SK-N-SH (cell line): ENCODE measurements around the gene NOD2. TPM values are rescaled to one million over a fixed set of nuclear protein-coding genes. Genes with fewer than 3 reads are reported as not detected.

Source experiments
- CTCF ChIA-PET: fragments of 300-600, 350-600 bp; formaldehyde crosslinking; extraction: SDS; loops from one replicate; lab custom pipeline; 2021; lab: Yijun Ruan, JAX
- POLR2A ChIA-PET: fragments of 350-600 bp; sonication (Branson Sonifier 250); formaldehyde crosslinking; extraction: SDS; loops from one replicate; lab custom pipeline; 2020; ENCODE audit warnings: antibody characterized with exemption, inconsistent platforms; lab: Yijun Ruan, JAX
- DNase-seq: peaks from one replicate; pipeline ENCODE4 v3.0.0; 2012
- H2AFZ ChIP-seq: fragments of 200-600 bp; sonication (generic); 2 replicates; pipeline ENCODE4 v1.8.1; 2016; ENCODE audit warnings: antibody characterized with exemption, mild to moderate bottlenecking, low read depth
- H3F3A ChIP-seq: fragments of 200-600 bp; sonication (generic); replicated peaks from 2 replicates; pipeline ENCODE3; 2016; ENCODE audit warnings: antibody characterized with exemption, mild to moderate bottlenecking; ENCODE audit not compliant: insufficient read depth
- H3K27ac ChIP-seq, 2 experiments: fragments of 200-500 bp in 1 of 2; fragments of 200-600 bp in 1 of 2; sonication (Bioruptor generic) in 1 of 2; sonication (generic), shearing (Covaris generic) in 1 of 2; 2 replicates each; pipeline versions ENCODE4 v1.5.1 to v1.6.1; 2014 to 2016; ENCODE audit warnings: low read depth in 2 of 2, inconsistent platforms in 1 of 2, low read length in 1 of 2, mild to moderate bottlenecking in 1 of 2, mixed read lengths in 1 of 2
- H3K27me3 ChIP-seq: fragments of 200-600 bp; sonication (generic), shearing (Covaris generic); 2 replicates; pipeline ENCODE4 v1.6.1; 2016; ENCODE audit warnings: mixed run types; ENCODE audit not compliant: insufficient read depth
- H3K36me3 ChIP-seq, 2 experiments: fragments of 200-500 bp in 1 of 2; fragments of 200-600 bp in 1 of 2; sonication (Bioruptor generic) in 1 of 2; sonication (generic) in 1 of 2; replicated peaks in 1 of 2; 2 replicates each; pipeline versions ENCODE3 to v1.5.1; 2014 to 2016; ENCODE audit warnings: low read length in 1 of 2, mild to moderate bottlenecking in 1 of 2; ENCODE audit not compliant: insufficient read depth in 2 of 2, control insufficient read depth in 1 of 2
- H3K4me1 ChIP-seq, 2 experiments: fragments of 200-500 bp in 1 of 2; fragments of 200-600 bp in 1 of 2; sonication (Bioruptor generic) in 1 of 2; sonication (generic), shearing (Covaris generic) in 1 of 2; 2 replicates each; pipeline versions ENCODE4 v1.5.1 to v1.6.1; 2014 to 2016; ENCODE audit warnings: low read depth in 1 of 2, low read length in 1 of 2, mixed run types in 1 of 2; ENCODE audit not compliant: insufficient read depth in 2 of 2, control insufficient read depth in 1 of 2
- H3K4me2 ChIP-seq: fragments of 200-600 bp; sonication (generic), shearing (Covaris generic); 2 replicates; pipeline ENCODE4 v1.6.1; 2017; ENCODE audit warnings: mixed run types
- H3K4me3 ChIP-seq, 2 experiments: fragments of 200-500 bp in 1 of 2; fragments of 200-600 bp in 1 of 2; sonication (Bioruptor generic) in 1 of 2; sonication (generic), shearing (Covaris generic) in 1 of 2; 2 replicates each; pipeline versions ENCODE4 v1.5.1 to v1.8.1; 2014 to 2016; ENCODE audit warnings: low read depth in 2 of 2, inconsistent platforms in 1 of 2, low read length in 1 of 2, mild to moderate bottlenecking in 1 of 2, mixed read lengths in 1 of 2, moderate library complexity in 1 of 2
- H3K79me2 ChIP-seq: fragments of 200-600 bp; sonication (generic); 2 replicates; pipeline ENCODE4 v1.8.1; 2017; ENCODE audit warnings: mild to moderate bottlenecking; ENCODE audit not compliant: insufficient read depth
- H3K9ac ChIP-seq: fragments of 200-600 bp; sonication (generic); 2 replicates; pipeline ENCODE4 v1.6.1; 2017; ENCODE audit warnings: mixed run types
- H3K9me2 ChIP-seq: fragments of 200-600 bp; sonication (generic); 2 replicates; pipeline ENCODE4 v1.6.1; 2017; ENCODE audit warnings: mixed run types
- H3K9me3 ChIP-seq: fragments of 200-600 bp; sonication (generic); 2 replicates; pipeline ENCODE4 v1.6.1; 2017; ENCODE audit warnings: mixed run types, mild to moderate bottlenecking, moderate library complexity
- H4K20me1 ChIP-seq: fragments of 200-600 bp; sonication (generic); 2 replicates; pipeline ENCODE4 v1.6.1; 2017; ENCODE audit warnings: mild to moderate bottlenecking, mixed run types; ENCODE audit not compliant: insufficient read depth
- CHD2 ChIP-seq: fragments of 150-350 bp; IDR thresholded peaks from 2 replicates; pipeline ENCODE4 v1.6.1; 2018; ENCODE audit warnings: low read length; ENCODE audit not compliant: partially characterized antibody
- ELF1 ChIP-seq: IDR thresholded peaks from 2 replicates; pipeline ENCODE4 v1.4.0; 2012
- FOXM1 ChIP-seq: IDR thresholded peaks from 2 replicates; pipeline ENCODE4 v1.4.0; 2012; ENCODE audit warnings: low read depth, mild to moderate bottlenecking
- GATA2 ChIP-seq: sonication (generic); formaldehyde crosslinking; IDR thresholded peaks from 2 replicates; pipeline ENCODE4 v1.5.0; 2020; ENCODE audit warnings: mild to moderate bottlenecking, missing genetic modification reagents
- JUND ChIP-seq: IDR thresholded peaks from 2 replicates; pipeline ENCODE4 v1.4.0; 2012
- MAX ChIP-seq: IDR thresholded peaks from 2 replicates; pipeline ENCODE4 v1.4.0; 2012; ENCODE audit warnings: low read depth
- MEF2A ChIP-seq: IDR thresholded peaks from 2 replicates; pipeline ENCODE4 v1.4.0; 2012; ENCODE audit warnings: low read depth, borderline replicate concordance
- NFIC ChIP-seq: IDR thresholded peaks from 2 replicates; pipeline ENCODE4 v1.4.0; 2012; ENCODE audit warnings: borderline replicate concordance
- NRF1 ChIP-seq: IDR thresholded peaks from 2 replicates; pipeline ENCODE4 v1.6.1; 2012; ENCODE audit warnings: low read depth, mild to moderate bottlenecking, low read length
- POLR2AphosphoS5 ChIP-seq: IDR thresholded peaks from 2 replicates; pipeline ENCODE4 v1.6.1; 2012; ENCODE audit warnings: low read depth, low read length
- RCOR1 ChIP-seq: fragments of 150-350 bp; IDR thresholded peaks from 2 replicates; pipeline ENCODE4 v1.6.1; 2017; ENCODE audit warnings: antibody characterized with exemption, low read length
- REST ChIP-seq: IDR thresholded peaks from 2 replicates; pipeline ENCODE4 v1.6.1; 2012; ENCODE audit warnings: mild to moderate bottlenecking, low read depth, low read length, moderate library complexity
- RXRA ChIP-seq: IDR thresholded peaks from 2 replicates; pipeline ENCODE4 v1.4.0; 2012; ENCODE audit warnings: low read depth, mild to moderate bottlenecking, borderline replicate concordance
- SIN3A ChIP-seq: IDR thresholded peaks from 2 replicates; pipeline ENCODE4 v1.6.1; 2012; ENCODE audit warnings: low read depth, mild to moderate bottlenecking, low read length, moderate library complexity, borderline replicate concordance
- TEAD4 ChIP-seq: IDR thresholded peaks from 2 replicates; pipeline ENCODE4 v1.4.0; 2012; ENCODE audit warnings: mild to moderate bottlenecking, borderline replicate concordance; ENCODE audit not compliant: insufficient read depth
- USF1 ChIP-seq: IDR thresholded peaks from 2 replicates; pipeline ENCODE4 v1.4.0; 2012; ENCODE audit warnings: low read depth, borderline replicate concordance
- YY1 ChIP-seq: IDR thresholded peaks from 2 replicates; pipeline ENCODE4 v1.4.0; 2012; ENCODE audit warnings: low read depth, mild to moderate bottlenecking
- ZBTB33 ChIP-seq: IDR thresholded peaks from 2 replicates; pipeline ENCODE4 v1.4.0; 2012; ENCODE audit warnings: low read depth, borderline replicate concordance
- WGBS: methylation state at CpG from one replicate; pipeline ENCODE4 v1.1.6; 2017; ENCODE audit warnings: low lambda C conversion rate; 5-methylcytosine and 5-hydroxymethylcytosine counted together
- polyA plus RNA-seq, 3 experiments: library from polyadenylated mRNA; depleted of rRNA; stranded (reverse); fragments of >200 nt; gene quantifications; 2 replicates each; pipeline ENCODE4 v1.2.3, GENCODE V29; 2012
- TF ChIP-seq, protein P1 (sequence below): fragments of 150-350 bp; IDR thresholded peaks from 2 replicates; pipeline ENCODE4 v1.6.1; 2016; ENCODE audit warnings: mild to moderate bottlenecking, low read depth, low read length
- TF ChIP-seq, protein P2 (sequence below): fragments of 150-350 bp; IDR thresholded peaks from 2 replicates; pipeline ENCODE4 v1.6.1; 2017; ENCODE audit warnings: antibody characterized with exemption, low read length, low read depth, borderline replicate concordance

Gene NOD2
- polyA plus RNA-seq, 1 of the 3 experiments (the other 2 are of a cell fraction): not detected

GRCh38 chr16:50721549-50722404 lies 28.4 kb downstream of the NOD2 start:
- H3K4me1 ChIP-seq: peaks cover 0 to 3% of the 10 kb centered on the region in 2 experiments; a peak in 1 of 4 replicates
- H3K9ac ChIP-seq: no peak overlapping the region
- no peaks in the 10 kb centered on the region for H3K9me3 ChIP-seq
- no peak overlapping the region for H3K4me2 ChIP-seq
- H2AFZ ChIP-seq: no peak overlapping the region
- no peak for TF ChIP-seq CHD2
- no peak for TF ChIP-seq NFIC
- TF ChIP-seq POLR2AphosphoS5: no peak
- TF ChIP-seq USF1: no peak
- no peak for TF ChIP-seq REST
- no peak for TF ChIP-seq TEAD4
- TF ChIP-seq GATA2 (CRISPR knock-in tag): no peak
- TF ChIP-seq, protein P1, sequence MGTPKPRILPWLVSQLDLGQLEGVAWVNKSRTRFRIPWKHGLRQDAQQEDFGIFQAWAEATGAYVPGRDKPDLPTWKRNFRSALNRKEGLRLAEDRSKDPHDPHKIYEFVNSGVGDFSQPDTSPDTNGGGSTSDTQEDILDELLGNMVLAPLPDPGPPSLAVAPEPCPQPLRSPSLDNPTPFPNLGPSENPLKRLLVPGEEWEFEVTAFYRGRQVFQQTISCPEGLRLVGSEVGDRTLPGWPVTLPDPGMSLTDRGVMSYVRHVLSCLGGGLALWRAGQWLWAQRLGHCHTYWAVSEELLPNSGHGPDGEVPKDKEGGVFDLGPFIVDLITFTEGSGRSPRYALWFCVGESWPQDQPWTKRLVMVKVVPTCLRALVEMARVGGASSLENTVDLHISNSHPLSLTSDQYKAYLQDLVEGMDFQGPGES: no peak
- no peak for TF ChIP-seq ELF1
- no peak for TF ChIP-seq MAX
- no peak for TF ChIP-seq RCOR1
- TF ChIP-seq SIN3A: no peak
- TF ChIP-seq JUND: no peak
- no peak for TF ChIP-seq FOXM1
- TF ChIP-seq NRF1: no peak
- no peak for TF ChIP-seq MEF2A
- TF ChIP-seq ZBTB33: no peak
- TF ChIP-seq YY1: no peak
- TF ChIP-seq, protein P2, sequence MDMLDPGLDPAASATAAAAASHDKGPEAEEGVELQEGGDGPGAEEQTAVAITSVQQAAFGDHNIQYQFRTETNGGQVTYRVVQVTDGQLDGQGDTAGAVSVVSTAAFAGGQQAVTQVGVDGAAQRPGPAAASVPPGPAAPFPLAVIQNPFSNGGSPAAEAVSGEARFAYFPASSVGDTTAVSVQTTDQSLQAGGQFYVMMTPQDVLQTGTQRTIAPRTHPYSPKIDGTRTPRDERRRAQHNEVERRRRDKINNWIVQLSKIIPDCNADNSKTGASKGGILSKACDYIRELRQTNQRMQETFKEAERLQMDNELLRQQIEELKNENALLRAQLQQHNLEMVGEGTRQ: no peak
- no peak for TF ChIP-seq RXRA
- DNase-seq: no peak
- H3K27me3 ChIP-seq: no peaks in the 10 kb centered on the region
- H3K9me2 ChIP-seq: no peaks in the 10 kb centered on the region
- CTCF ChIA-PET: interaction anchor here (1.0 kb wide), 1 partner anchor 56 kb away, joined by 3 read pairs; no protein-coding TSS in a partner anchor
- H3K27ac ChIP-seq: no peak overlapping the region
- H3K36me3 ChIP-seq: no peaks in the 10 kb centered on the region
- 60% methylated on average over 6 of the region's 6 CpGs for WGBS
- no peaks in the 10 kb centered on the region for H3F3A ChIP-seq
- POLR2A ChIA-PET: no interaction called here
- no peaks in the 10 kb centered on the region for H3K79me2 ChIP-seq
- no peak overlapping the region for H3K4me3 ChIP-seq
- no peaks in the 10 kb centered on the region for H4K20me1 ChIP-seq
